T-helper 2 cell treated with Interferon-gamma antibody and Interleukin-4, amounts not matched to agents 100 ng/mL and 5 ng/mL, for 36 hours (primary cell): ENCODE measurements around the gene KCNJ4. TPM values are rescaled to one million over a fixed set of nuclear protein-coding genes. Genes with fewer than 3 reads are reported as not detected.
"Not testable (repeated sequence)": the region's sequence is repeated elsewhere in the genome, so short reads cannot be mapped to it uniquely, and the experiment has no call there.

Experiments used
- intact Hi-C: fragments of 100-400 bp; cut with micrococcal nuclease; formaldehyde crosslinking; loops from one replicate; pipeline ENCODE4 v1.15.1; 2023
- total RNA-seq: library from RNA; stranded (reverse); gene quantifications from 2 replicates; pipeline ENCODE4 v1.2.3, GENCODE V29; 2022

KCNJ4 gene
- total RNA-seq, 1 donor from 2014 or later, result not detected

DNA sequence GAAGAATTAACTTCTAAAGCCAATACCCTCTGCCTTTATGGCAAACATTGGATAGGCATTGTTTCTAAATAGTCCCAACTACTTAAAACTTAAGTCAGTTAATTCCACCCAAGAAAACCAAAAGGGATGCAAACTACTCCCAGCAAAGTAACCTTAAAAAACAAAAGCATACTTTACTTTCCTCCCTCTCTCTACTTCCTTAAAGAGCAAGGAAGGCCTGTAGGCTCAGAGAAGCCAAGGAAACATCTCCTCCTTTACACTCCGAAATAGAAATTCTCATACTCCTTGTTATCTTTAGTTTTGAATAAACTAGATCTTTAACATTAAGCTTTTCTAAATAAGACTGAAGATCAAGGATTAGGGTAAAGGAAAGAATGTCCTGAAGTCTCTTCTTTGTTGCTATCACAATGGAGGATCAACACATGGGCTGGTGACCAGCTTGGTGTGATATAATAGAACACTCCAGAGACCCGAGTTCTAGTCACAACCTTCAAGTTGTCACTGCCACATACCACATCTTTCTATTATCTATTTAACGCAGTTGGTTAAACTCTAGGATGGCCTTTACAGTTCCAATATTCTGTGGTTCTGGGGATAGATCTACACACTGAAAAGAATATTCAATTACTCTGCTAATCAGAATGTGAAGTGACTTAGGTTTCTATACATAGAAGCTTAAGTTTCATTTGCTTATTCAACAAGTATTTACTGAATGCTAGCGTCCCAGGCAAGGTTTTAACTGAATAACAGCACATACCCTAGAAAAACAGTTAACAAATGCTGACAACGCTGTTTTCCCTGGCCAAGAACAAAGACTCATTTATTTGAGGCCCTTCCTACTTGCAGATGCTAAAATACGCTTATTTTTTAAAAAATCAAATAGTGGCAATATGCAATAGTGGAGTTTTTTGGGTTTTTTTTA lies 66.2 kb downstream of the KCNJ4 start:
- intact Hi-C loops, result not testable (repeated sequence)

DNA sequence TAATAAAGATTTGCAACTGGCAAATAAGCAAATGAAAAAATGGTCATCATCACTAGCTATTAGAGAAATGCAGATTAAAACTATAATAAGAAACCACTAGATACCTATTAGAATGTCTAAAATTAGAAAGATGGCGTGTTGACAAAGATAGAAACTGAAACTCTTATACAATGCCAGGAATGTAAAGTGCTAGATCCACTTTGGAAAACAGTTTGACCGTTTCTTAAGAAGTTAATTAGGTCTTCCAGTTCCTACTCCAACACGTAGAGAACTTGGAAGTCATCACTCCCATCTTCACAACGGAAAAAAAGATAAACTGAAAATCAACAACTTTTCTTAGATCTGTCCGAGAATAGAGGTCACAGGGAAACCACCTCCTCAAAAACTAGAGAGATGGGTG lies 68.1 kb downstream of the KCNJ4 start:
- intact Hi-C loops, result not testable (repeated sequence)

DNA sequence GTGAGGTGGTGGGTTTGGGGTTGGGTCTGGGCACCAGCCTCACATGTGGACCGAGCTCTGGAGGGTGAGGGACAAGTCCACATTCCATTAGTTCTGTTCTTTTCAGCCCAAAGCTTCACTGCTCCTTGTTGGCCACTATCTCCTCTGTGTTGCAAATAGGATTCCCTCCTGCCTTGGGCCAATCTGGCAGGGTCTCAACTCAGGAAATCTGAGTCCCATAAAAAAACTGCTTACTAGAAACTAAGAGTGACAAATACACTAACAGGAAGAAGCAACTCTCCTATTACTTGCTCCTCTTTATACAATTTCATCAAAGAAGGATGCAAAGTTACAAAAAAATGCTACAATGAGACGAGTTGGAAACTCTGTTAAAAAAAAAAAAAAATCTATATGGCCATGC lies 71.6 kb downstream of the KCNJ4 start:
- intact Hi-C loops, result no loop called here

DNA sequence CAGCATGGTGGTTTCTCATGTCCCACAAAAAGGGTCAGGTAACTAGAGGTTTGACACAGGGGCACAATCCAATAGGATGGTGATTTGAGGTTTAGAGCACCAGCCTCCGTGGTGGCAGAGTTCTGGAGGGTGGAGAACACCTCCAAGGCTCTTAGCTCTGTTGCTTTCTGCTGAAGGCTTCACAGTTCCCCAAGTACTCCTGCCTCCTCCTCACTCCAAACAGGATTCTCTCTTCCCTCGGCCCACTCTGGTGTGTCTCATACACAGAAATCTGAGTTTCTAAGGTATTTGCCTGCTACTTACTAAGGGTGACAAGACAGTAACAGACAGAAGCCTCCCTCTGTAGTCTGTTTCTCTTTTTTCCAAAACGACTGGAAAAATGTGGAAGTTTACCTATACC lies 73.6 kb downstream of the KCNJ4 start:
- intact Hi-C loops, result not testable (repeated sequence)

Other genes with a start within 250 kb of the KCNJ4 start
- gene TMEM184B, start 182.2 kb downstream of the KCNJ4 start, total RNA-seq, result 35.1 and 42.3 TPM in 2 replicates
- gene CSNK1E, start 137.8 kb downstream of the KCNJ4 start, total RNA-seq, result 94.6 and 94.7 TPM in 2 replicates
- gene KDELR3, start 12.9 kb upstream of the KCNJ4 start, total RNA-seq, result 1.3 and 1.6 TPM in 2 replicates
- 423 and 434 TPM in 2 replicates for gene DDX17, start 51.1 kb upstream of the KCNJ4 start, total RNA-seq
- 12.5 and 13.0 TPM in 2 replicates for gene DMC1, start 115.0 kb upstream of the KCNJ4 start, total RNA-seq
- gene FAM227A, start 201.2 kb upstream of the KCNJ4 start, total RNA-seq, result 0.11 TPM in 1 of 2 replicates, not detected in the other
- gene CBY1, start 201.4 kb upstream of the KCNJ4 start, total RNA-seq, result 10.2 and 11.8 TPM in 2 replicates
- 101 and 113 TPM in 2 replicates for gene TOMM22, start 226.8 kb upstream of the KCNJ4 start, total RNA-seq
- gene JOSD1, start 245.7 kb upstream of the KCNJ4 start, total RNA-seq, result 68.6 and 71.7 TPM in 2 replicates